ENCODE data around the gene ITFG1. TPM values are rescaled to one million over a fixed set of nuclear protein-coding genes. Genes with fewer than 3 reads are reported as not detected.
"Not testable (repeated sequence)": the region's sequence is repeated elsewhere in the genome, so short reads cannot be mapped to it uniquely, and the experiment has no call there.

Gene ITFG1
- total RNA-seq, 2 experiments from 2014 or later: 27.9 to 28.8 TPM

DNA sequence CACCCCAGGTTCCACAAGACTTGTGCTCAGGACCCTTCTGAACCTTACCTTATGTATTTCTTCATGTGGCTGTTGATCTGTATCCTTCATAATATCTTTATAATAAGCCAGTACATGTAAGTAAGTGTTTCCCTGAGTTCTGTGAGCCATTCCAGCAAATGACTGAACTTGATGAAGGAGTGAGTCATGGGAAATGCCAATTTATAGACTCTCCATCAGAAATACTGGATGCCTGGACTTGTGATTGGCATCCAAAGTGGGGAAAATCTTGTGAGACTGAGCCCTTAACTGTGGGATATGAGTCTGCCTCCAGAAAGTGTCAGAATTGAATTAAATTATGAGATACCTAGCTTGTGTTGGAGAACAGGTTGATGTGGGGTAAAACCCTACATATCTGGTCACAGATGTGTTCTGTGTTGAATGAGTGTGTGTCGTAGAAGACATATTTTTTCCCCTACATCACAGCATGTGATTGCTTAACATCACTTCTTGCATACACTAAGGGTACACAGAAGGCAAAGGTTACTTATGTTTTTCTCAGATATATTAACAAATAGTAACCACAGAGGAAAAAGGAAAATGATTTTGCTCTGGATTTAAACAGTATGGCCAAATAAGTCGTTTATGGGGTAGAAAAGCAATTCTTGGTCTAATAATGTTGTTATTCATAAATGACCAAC is 247.0 kb downstream of the ITFG1 start:
- ChIA-PET POLR2A (no interaction called here), CTCF (no interaction called here)
- no peak overlapping the region for H3K27ac Mint-ChIP-seq
- H3K4me3 Mint-ChIP-seq: no peak overlapping the region
- no peak for DNase-seq
- H3K9me3 Mint-ChIP-seq: no peaks in the 10 kb centered on the region
- no peaks in the 10 kb centered on the region for H3K27me3 Mint-ChIP-seq
- peaks cover 3% of the 10 kb centered on the region for H3K4me1 Mint-ChIP-seq
- peaks cover 14% of the 10 kb centered on the region for H3K36me3 Mint-ChIP-seq (ENCODE audit: low read depth)

DNA sequence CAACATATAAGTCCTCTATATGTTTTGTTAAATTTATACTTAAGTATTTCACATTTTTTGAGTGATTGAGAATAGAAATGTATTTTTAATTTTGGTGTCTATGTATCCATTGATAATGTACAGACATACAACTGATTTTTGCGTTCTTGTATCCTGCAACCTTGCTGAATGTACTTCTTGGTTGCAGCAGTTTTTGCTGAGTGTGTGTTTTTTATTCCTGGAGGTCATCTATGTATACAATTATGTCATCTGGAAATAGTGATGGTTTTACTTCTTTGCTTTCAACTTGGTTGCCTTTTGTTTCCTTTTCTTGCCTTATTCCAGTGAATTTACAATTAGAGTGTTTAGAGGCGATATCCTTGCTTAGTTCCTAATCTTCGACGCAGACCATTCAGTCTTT is 249.6 kb downstream of the ITFG1 start:
- no peaks in the 10 kb centered on the region for H3K9me3 Mint-ChIP-seq
- H3K4me3 Mint-ChIP-seq: no peak overlapping the region
- POLR2A ChIA-PET: no interaction called here
- H3K4me1 Mint-ChIP-seq: peaks cover 3% of the 10 kb centered on the region
- DNase-seq: no peak
- CTCF ChIA-PET: no interaction called here
- H3K27me3 Mint-ChIP-seq: no peaks in the 10 kb centered on the region
- no peak overlapping the region for H3K27ac Mint-ChIP-seq
- H3K36me3 Mint-ChIP-seq (ENCODE audit: low read depth): peaks cover 12% of the 10 kb centered on the region

DNA sequence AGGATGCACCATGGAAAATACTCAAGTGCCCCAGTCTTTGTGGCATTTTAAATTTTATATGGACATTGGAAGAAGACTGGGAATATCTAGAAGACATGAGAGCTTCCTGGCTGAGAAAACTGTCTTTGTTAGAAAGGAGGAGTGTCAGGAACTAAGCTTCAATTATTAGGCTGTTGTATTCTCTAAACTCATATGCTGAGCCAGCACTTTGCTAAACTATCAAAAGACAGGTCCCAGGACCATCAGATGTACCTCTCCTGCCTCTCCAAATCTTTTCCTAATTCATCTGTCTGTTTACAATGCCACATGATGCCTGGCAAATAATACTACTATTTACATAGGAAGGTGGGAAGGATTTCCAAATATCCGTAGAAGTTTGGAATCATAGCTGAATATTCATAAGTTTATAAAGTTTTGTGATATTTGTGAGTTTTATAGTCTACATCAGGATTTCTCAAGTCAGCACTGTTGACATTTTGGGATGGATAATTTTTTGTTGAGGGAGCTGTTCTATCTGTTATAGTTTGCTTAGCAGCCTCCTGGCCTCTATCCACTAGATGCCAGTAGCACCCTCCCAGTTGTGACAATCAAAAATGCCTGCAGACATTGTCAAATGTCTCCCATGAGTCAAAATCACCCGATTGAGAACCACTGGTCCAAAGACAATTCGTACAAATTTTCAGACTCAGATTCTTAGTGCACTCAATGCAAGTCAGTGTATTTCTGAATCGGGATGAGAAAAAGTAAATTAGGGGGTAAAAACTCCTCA is 255.9 kb downstream of the ITFG1 start:
- no peak for DNase-seq
- CTCF ChIA-PET: interaction anchor here (1.2 kb wide), 1 partner anchor 167 kb away, joined by 3 read pairs; no protein-coding TSS in a partner anchor

DNA sequence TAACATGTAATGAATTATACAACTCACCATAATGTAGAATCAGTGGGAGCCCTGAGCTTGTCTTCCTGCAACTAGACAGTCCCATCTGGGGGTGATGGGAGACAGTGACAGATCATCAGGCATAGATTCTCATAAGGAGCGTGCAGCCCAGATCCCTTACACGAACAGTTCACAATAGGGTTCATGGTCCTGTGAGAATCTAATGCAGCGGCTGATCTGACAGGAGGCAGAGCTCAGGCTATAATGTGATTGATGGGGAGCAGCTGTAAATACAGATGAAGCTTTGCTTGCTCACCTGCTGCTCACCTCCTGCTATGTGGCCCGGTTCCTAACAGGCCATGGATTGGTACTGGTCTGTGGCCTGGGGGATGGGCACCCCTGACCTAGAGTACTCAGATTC is 257.4 kb downstream of the ITFG1 start:
- H3K9me3 Mint-ChIP-seq; H3K4me1 Mint-ChIP-seq; H3K4me3 Mint-ChIP-seq; CTCF ChIA-PET; DNase-seq; H3K36me3 Mint-ChIP-seq (ENCODE audit: low read depth); POLR2A ChIA-PET; H3K27me3 Mint-ChIP-seq; H3K27ac Mint-ChIP-seq: not testable (repeated sequence)

More for the DNA sequence above, 255.9 kb downstream of the ITFG1 start:
- no peaks in the 10 kb centered on the region for H3K36me3 Mint-ChIP-seq (ENCODE audit: low read depth)
- no peaks in the 10 kb centered on the region for H3K4me1 Mint-ChIP-seq
- POLR2A ChIA-PET: no interaction called here
- H3K9me3 Mint-ChIP-seq: no peaks in the 10 kb centered on the region
- no peak overlapping the region for H3K4me3 Mint-ChIP-seq
- H3K27ac Mint-ChIP-seq: no peak overlapping the region
- no peaks in the 10 kb centered on the region for H3K27me3 Mint-ChIP-seq

DNA sequence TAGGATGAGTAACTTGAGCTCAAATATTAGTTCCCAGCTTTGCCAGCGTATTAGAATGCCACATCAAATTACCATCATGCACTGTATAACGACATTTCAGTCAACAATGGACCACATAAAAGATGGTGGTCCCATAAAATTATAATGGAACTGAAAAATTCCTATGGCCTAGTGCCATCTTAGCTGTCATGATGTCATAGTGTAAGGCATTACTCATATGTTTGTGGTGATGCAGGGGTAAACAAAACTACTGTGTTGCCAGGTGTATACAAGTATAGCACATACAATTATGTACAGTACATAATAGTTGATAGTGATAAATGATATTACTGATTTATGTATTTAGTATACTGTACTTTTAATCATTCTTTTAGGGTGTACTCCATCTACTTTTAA is 262.7 kb downstream of the ITFG1 start:
- DNase-seq: no peak
- Mint-ChIP-seq H3K4me1 (no peaks in the 10 kb centered on the region), H3K9me3 (no peaks in the 10 kb centered on the region), H3K4me3 (no peak overlapping the region), H3K36me3 (ENCODE audit: low read depth) (no peaks in the 10 kb centered on the region), H3K27ac (no peak overlapping the region), H3K27me3 (no peaks in the 10 kb centered on the region)
- CTCF ChIA-PET: no interaction called here
- POLR2A ChIA-PET: interaction anchor here (1.4 kb wide), 1 partner anchor 10 kb away, joined by 3 read pairs; no protein-coding TSS in a partner anchor

DNA sequence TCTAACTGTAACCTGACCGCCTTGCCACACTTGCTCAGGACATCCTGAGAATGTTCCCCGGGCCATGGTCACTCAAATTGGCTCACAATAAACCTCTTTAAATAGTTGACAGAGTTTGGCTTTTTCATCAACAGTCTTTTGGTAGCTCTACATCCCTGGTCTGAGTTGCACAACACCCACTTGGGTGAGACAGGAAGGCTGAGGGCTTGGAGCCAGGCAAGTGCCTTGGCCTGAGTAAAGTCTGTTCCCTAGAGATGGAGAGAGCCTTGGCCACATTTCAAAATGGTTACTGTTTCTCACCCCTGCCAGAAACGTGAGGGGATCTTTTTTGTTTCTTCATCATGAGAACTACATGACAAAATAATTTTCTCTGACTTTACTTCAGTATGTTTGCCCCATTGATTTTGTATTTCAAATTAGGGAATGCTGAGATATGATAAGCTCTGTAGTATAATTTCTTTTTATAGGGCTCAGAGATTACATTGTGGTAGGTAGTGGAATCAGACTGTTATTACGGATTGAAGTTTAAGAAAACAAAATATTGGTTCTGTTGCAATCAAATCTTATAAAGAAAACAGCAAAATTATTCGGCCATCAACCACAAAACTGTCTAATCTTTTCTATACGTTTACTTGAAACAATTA is 263.2 kb downstream of the ITFG1 start:
- no peaks in the 10 kb centered on the region for H3K4me1 Mint-ChIP-seq
- no peaks in the 10 kb centered on the region for H3K27me3 Mint-ChIP-seq
- no peak overlapping the region for H3K4me3 Mint-ChIP-seq
- POLR2A ChIA-PET: no interaction called here
- H3K9me3 Mint-ChIP-seq: no peaks in the 10 kb centered on the region
- CTCF ChIA-PET: no interaction called here
- no peak overlapping the region for H3K27ac Mint-ChIP-seq
- no peaks in the 10 kb centered on the region for H3K36me3 Mint-ChIP-seq (ENCODE audit: low read depth)
- no peak for DNase-seq

DNA sequence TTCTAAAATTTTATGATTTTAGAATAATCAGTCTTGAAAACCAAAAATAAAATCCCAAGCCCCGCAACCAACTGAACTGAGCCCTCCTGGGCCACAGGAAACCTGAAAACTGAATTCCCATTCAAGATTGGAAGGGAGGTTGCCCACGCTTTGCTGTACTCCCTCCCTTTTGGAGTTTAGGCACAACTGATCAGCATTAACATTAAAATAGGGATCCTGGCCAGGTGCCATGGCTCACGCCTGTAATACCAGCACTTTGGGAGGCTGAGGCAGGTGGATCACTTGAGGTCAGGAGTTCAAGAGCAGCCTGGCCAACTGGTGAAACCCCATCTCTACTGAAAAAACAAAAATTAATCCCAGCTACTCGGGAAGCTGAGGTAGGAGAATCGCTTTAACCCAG is 264.4 kb downstream of the ITFG1 start:
- Mint-ChIP-seq H3K36me3 (ENCODE audit: low read depth) (no peaks in the 10 kb centered on the region), H3K4me1 (no peaks in the 10 kb centered on the region), H3K27ac (no peak overlapping the region), H3K9me3 (no peaks in the 10 kb centered on the region), H3K4me3 (no peak overlapping the region), H3K27me3 (no peaks in the 10 kb centered on the region)
- POLR2A ChIA-PET: no interaction called here
- no peak for DNase-seq
- CTCF ChIA-PET: interaction anchor here (0.5 kb wide), 1 partner anchor 1042 kb away, joined by 3 read pairs; no protein-coding TSS in a partner anchor

DNA sequence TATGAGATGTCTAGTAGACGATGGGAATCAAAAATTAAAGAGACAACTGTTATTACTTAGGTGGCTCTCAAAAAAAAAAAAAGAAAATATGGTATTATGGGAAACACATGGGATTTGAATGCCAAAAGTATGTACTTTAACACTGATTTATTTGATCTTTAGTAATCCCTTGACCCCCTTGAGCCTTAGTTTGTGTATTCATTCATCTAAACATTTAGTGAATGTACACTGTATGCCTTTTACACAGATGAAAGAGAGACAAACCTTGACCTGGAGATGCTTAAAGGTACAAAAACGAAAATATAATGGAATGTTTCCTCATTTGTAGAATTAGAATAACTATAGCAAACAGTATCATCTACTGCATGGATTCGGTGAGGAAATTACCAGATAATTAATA is 278.5 kb downstream of the ITFG1 start:
- CTCF ChIA-PET: no interaction called here
- POLR2A ChIA-PET: no interaction called here
- no peak for DNase-seq
- Mint-ChIP-seq H3K9me3 (peaks cover 7% of the 10 kb centered on the region), H3K27ac (no peak overlapping the region), H3K27me3 (no peaks in the 10 kb centered on the region), H3K36me3 (ENCODE audit: low read depth) (no peaks in the 10 kb centered on the region), H3K4me3 (no peak overlapping the region), H3K4me1 (no peaks in the 10 kb centered on the region)

DNA sequence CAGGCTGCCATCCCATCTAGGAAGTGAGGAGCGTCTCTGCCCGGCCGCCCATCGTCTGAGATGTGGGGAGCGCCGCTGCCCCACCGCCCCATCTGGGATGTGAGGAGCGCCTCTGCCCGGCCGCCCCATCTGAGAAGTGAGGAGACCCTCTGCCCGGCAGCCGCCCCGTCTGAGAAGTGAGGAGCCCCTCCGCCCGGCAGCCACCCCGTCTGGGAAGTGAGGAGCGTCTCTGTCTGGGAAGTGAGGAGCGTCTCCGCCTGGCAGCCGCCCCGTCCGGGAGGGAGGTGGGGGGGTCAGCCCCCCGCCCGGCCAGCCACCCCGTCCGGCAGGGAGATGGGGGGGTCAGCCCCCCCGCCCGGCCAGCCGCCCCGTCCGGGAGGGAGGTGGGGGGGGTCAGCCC is 279.8 kb downstream of the ITFG1 start:
- CTCF ChIA-PET; H3K4me3 Mint-ChIP-seq; H3K36me3 Mint-ChIP-seq (ENCODE audit: low read depth); H3K4me1 Mint-ChIP-seq; POLR2A ChIA-PET; H3K27ac Mint-ChIP-seq; H3K27me3 Mint-ChIP-seq; DNase-seq; H3K9me3 Mint-ChIP-seq: not testable (repeated sequence)

DNA sequence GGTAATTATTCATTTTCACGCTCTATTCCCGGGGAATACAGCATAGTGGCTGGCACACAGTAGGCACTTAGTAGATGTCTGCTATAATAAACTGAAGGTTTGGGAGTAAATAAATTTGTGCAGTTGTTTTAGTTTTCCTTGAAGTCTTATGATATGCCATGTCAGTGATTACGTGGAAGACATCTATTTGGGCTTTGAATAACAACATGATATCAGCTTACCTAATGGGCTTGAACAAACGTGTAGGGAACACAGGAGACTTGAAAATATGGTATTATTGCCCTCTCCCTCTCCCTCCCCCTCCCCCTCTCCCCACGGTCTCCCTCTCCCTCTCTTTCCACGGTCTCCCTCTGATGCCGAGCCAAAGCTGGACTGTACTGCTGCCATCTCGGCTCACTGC is 280.8 kb downstream of the ITFG1 start:
- no peaks in the 10 kb centered on the region for H3K27me3 Mint-ChIP-seq
- no peak overlapping the region for H3K4me3 Mint-ChIP-seq
- no peak overlapping the region for H3K27ac Mint-ChIP-seq
- no peaks in the 10 kb centered on the region for H3K36me3 Mint-ChIP-seq (ENCODE audit: low read depth)
- POLR2A ChIA-PET: no interaction called here
- H3K4me1 Mint-ChIP-seq: no peaks in the 10 kb centered on the region
- no peak for DNase-seq
- peaks cover 7% of the 10 kb centered on the region for H3K9me3 Mint-ChIP-seq
- CTCF ChIA-PET: no interaction called here

DNA sequence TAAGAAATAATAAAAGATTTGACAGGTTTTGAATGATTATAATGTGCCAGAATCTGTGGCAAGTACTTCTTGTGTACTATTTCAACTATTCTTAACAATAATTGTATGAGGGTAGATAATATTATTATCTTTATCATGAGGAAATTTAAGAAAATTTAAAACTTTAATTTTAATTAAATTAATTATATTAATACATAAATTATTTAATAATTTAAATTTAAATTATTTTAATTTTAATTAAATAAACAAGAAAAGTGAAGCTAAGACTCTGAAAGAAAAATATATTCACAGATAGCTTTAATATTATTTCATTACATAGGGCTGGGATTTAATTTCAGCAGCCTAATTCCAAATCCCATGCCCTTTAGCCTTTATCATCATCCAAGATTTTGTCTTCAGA is 285.7 kb downstream of the ITFG1 start:
- Mint-ChIP-seq H3K36me3 (ENCODE audit: low read depth) (peaks cover 3% of the 10 kb centered on the region), H3K4me3 (no peak overlapping the region), H3K9me3 (peaks cover 4% of the 10 kb centered on the region), H3K4me1 (no peaks in the 10 kb centered on the region), H3K27me3 (no peaks in the 10 kb centered on the region), H3K27ac (no peak overlapping the region)
- POLR2A ChIA-PET: no interaction called here
- CTCF ChIA-PET: no interaction called here
- DNase-seq: no peak

DNA sequence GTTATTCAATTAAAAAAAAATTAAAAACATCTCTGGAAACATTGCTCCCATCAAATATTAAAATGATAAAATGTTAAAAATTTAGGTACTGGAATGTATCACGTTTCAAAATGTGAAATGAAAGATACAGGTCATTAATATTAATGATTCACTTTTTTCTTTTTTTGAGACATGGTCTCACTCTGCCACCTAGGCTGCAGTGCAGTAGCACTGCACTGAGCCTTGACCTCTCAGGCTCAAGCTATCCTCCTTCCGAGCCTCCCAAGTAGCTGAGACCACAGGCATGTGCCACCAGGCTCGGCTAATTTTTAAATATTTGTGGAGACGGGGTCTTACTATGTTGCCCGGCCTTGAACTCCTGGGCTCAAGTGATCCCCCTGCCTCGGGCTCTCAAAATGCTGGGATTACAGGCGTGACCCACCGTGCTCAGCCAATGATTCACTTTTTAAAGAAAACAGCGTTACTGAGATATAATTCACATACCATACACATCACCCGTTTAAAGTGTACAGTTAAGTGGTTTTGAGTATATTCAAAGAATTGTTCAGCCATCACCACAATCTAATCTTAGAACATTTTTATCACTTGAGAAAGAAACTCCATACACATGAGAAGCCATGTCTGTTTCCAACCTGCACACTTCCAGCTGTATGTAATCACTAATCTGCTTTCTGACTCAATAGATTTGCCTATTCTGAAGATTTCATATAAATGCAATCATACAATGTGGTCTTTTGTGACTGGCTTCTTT is 298.0 kb downstream of the ITFG1 start:
- no peaks in the 10 kb centered on the region for H3K9me3 Mint-ChIP-seq
- no peaks in the 10 kb centered on the region for H3K27me3 Mint-ChIP-seq
- no peak overlapping the region for H3K27ac Mint-ChIP-seq
- no peaks in the 10 kb centered on the region for H3K4me1 Mint-ChIP-seq
- POLR2A ChIA-PET: interaction anchor here (1.0 kb wide), 1 partner anchor 19 kb away, joined by 3 read pairs; the partner anchor contains the start of gene NETO2
- no peak overlapping the region for H3K4me3 Mint-ChIP-seq
- CTCF ChIA-PET: interaction anchor here (0.8 to 1.6 kb wide), 3 partner anchors 18 to 950 kb away, joined by 3 to 6 read pairs (median 3); no protein-coding TSS in a partner anchor
- H3K36me3 Mint-ChIP-seq (ENCODE audit: low read depth): no peaks in the 10 kb centered on the region
- DNase-seq: no peak

DNA sequence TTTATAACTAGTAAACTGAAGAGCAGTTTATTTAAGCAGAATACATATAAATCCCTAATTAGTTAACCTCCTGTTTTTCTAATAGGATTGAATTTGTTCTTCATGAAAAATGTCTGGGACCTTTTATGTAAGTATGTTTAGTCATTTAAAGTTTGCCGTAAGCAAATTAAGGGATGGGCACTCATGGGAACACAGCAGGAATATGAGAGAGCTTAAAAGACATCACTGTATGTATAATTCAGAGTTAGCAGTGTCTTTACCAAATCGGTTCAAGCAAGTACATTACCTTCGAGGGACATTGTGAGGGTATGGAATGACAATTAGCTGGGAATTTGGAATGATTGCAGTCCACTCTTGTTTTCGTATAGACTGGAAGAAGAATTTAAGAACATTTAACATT is 299.4 kb downstream of the ITFG1 start:
- H3K27ac Mint-ChIP-seq: no peak overlapping the region
- no peaks in the 10 kb centered on the region for H3K4me1 Mint-ChIP-seq
- H3K9me3 Mint-ChIP-seq: no peaks in the 10 kb centered on the region
- H3K27me3 Mint-ChIP-seq: no peaks in the 10 kb centered on the region
- POLR2A ChIA-PET: no interaction called here
- CTCF ChIA-PET: interaction anchor here (0.7 to 1.6 kb wide), 3 partner anchors 16 to 1003 kb away, joined by 3 to 6 read pairs (median 4); no protein-coding TSS in a partner anchor
- H3K4me3 Mint-ChIP-seq: no peak overlapping the region
- DNase-seq: no peak
- peaks cover 7% of the 10 kb centered on the region for H3K36me3 Mint-ChIP-seq (ENCODE audit: low read depth)
